GM23338 (cell line): ENCODE measurements around the gene ROBO1. TPM values are rescaled to one million over a fixed set of nuclear protein-coding genes. Genes with fewer than 3 reads are reported as not detected.
A peak's percentile ranks its signal among the peaks of the same experiment; 100 is the strongest.

Source experiments
- ATAC-seq: fragments of 200-7000 bp; cut with Tn5 transposase; 3 replicates; pipeline ENCODE4 v1.9.1; 2020
- DNase-seq: peaks from one replicate; pipeline ENCODE4 v3.0.0-alpha.2; 2015; ENCODE audit warnings: low spot score
- H2AFZ ChIP-seq: fragments of 200-600 bp; sonication (generic); 2 replicates; pipeline ENCODE4 v1.8.0; 2016; ENCODE audit warnings: antibody characterized with exemption, mild to moderate bottlenecking, moderate library complexity
- H3F3A ChIP-seq: fragments of 200-600 bp; sonication (generic); replicated peaks from 2 replicates; pipeline ENCODE4 v1.8.0; 2017; ENCODE audit warnings: antibody characterized with exemption, mixed run types, low read depth
- H3K27ac ChIP-seq: fragments of 200-600 bp; sonication (generic); 2 replicates; pipeline ENCODE4 v1.6.1; 2016; ENCODE audit warnings: low read depth
- H3K27me3 ChIP-seq: fragments of 200-600 bp; sonication (generic); 2 replicates; pipeline ENCODE4 v1.8.0; 2016; ENCODE audit warnings: mild to moderate bottlenecking, mixed run types, moderate library complexity; ENCODE audit not compliant: insufficient read depth
- H3K36me3 ChIP-seq: fragments of 200-600 bp; sonication (generic); 2 replicates; pipeline ENCODE4 v1.8.0; 2016; ENCODE audit warnings: mild to moderate bottlenecking; ENCODE audit not compliant: insufficient read depth
- H3K4me1 ChIP-seq: fragments of 200-600 bp; sonication (generic); 2 replicates; pipeline ENCODE4 v1.8.0; 2016; ENCODE audit warnings: mild to moderate bottlenecking, moderate library complexity; ENCODE audit not compliant: insufficient read depth
- H3K4me2 ChIP-seq: fragments of 200-600 bp; sonication (generic); 2 replicates; pipeline ENCODE4 v1.7.1; 2017; ENCODE audit warnings: mixed run types
- H3K4me3 ChIP-seq: fragments of 200-600 bp; sonication (generic); 2 replicates; pipeline ENCODE4 v1.6.1; 2016; ENCODE audit warnings: mixed run types
- H3K79me2 ChIP-seq: fragments of 200-600 bp; sonication (generic); replicated peaks from 2 replicates; pipeline ENCODE4 v1.8.0; 2017; ENCODE audit warnings: mild to moderate bottlenecking; ENCODE audit not compliant: insufficient read depth
- H3K9me2 ChIP-seq: fragments of 200-600 bp; sonication (generic); 2 replicates; pipeline ENCODE4 v1.8.0; 2017; ENCODE audit not compliant: insufficient read depth
- H4K20me1 ChIP-seq: fragments of 200-600 bp; sonication (generic); replicated peaks from 2 replicates; pipeline ENCODE4 v1.8.0; 2017; ENCODE audit warnings: mild to moderate bottlenecking; ENCODE audit not compliant: insufficient read depth
- H3K27ac Mint-ChIP-seq: 2 replicates; pipeline ENCODE4 v1.8.0; 2020; ENCODE audit warnings: inconsistent platforms, mild to moderate bottlenecking, moderate library complexity, mixed read lengths
- H3K27me3 Mint-ChIP-seq: 3 replicates; pipeline ENCODE4 v1.8.0; 2022; ENCODE audit warnings: low read depth, mild to moderate bottlenecking, moderate library complexity, mixed read lengths, inconsistent platforms; ENCODE audit not compliant: insufficient read depth, poor library complexity
- H3K36me3 Mint-ChIP-seq: 3 replicates; pipeline ENCODE4 v1.8.0; 2021; ENCODE audit warnings: low read depth, mild to moderate bottlenecking, inconsistent platforms, moderate library complexity, mixed read lengths
- H3K4me1 Mint-ChIP-seq: 3 replicates; pipeline ENCODE4 v1.8.0; 2020; ENCODE audit warnings: mild to moderate bottlenecking, inconsistent platforms, mixed read lengths
- H3K4me3 Mint-ChIP-seq: 3 replicates; pipeline ENCODE4 v1.8.0; 2021; ENCODE audit warnings: moderate library complexity, mild to moderate bottlenecking, inconsistent platforms, mixed read lengths
- H3K9me3 Mint-ChIP-seq: 3 replicates; pipeline ENCODE4 v1.8.0; 2020; ENCODE audit warnings: moderate library complexity, mild to moderate bottlenecking, inconsistent platforms, mixed read lengths
- CREB1 ChIP-seq: fragments of 250-450 bp; sonication (Bioruptor Pico); IDR thresholded peaks from 2 replicates; pipeline ENCODE4 v1.5.0; 2020; ENCODE audit warnings: low read depth, mild to moderate bottlenecking, moderate library complexity
- CTCF ChIP-seq, 2 experiments: fragments of 200-600 bp in 1 of 2; sonication (generic) in 1 of 2; conservative IDR thresholded peaks; 2 replicates each; pipeline versions ENCODE4 v1.5.1 to v1.6.1; 2016 to 2017; ENCODE audit warnings: antibody characterized with exemption in 2 of 2, low read depth in 2 of 2, mild to moderate bottlenecking in 2 of 2, moderate library complexity in 1 of 2
- ETS1 ChIP-seq: IDR thresholded peaks from 2 replicates; pipeline ENCODE4 v1.6.1; 2016; ENCODE audit warnings: antibody characterized with exemption
- EZH2 ChIP-seq: fragments of 200-600 bp; sonication (generic); IDR thresholded peaks from one replicate; pipeline ENCODE4 v1.8.0; 2017; ENCODE audit warnings: antibody characterized with exemption, mild to moderate bottlenecking, low read depth; ENCODE audit not compliant: unreplicated experiment
- EZH2phosphoT487 ChIP-seq: fragments of 200-600 bp; sonication (generic); IDR thresholded peaks from one replicate; pipeline ENCODE4 v1.8.1; 2018; ENCODE audit warnings: antibody characterized with exemption; ENCODE audit not compliant: unreplicated experiment
- JUNB ChIP-seq: IDR thresholded peaks from one replicate; pipeline ENCODE4 v1.6.1; 2016; ENCODE audit warnings: antibody characterized with exemption; ENCODE audit not compliant: unreplicated experiment
- NANOG ChIP-seq: IDR thresholded peaks from 2 replicates; pipeline ENCODE4 v1.6.1; 2016; ENCODE audit warnings: antibody characterized with exemption, borderline replicate concordance
- POLR2AphosphoS5 ChIP-seq: IDR thresholded peaks from 2 replicates; pipeline ENCODE4 v1.6.1; 2016; ENCODE audit warnings: antibody characterized with exemption, low read depth
- REST ChIP-seq: IDR thresholded peaks from one replicate; pipeline ENCODE4 v1.6.1; 2018; ENCODE audit warnings: antibody characterized with exemption; ENCODE audit not compliant: unreplicated experiment
- STAT1 ChIP-seq: IDR thresholded peaks from one replicate; pipeline ENCODE4 v1.6.1; 2016; ENCODE audit warnings: antibody characterized with exemption; ENCODE audit not compliant: unreplicated experiment
- ZNF114 ChIP-seq: fragments of 250-450 bp; sonication (Bioruptor Pico); IDR thresholded peaks from 2 replicates; pipeline ENCODE4 v1.5.0; 2020; ENCODE audit warnings: mild to moderate bottlenecking, moderate library complexity
- ZNF331 ChIP-seq: fragments of 250-450 bp; sonication (Bioruptor Pico); IDR thresholded peaks from 2 replicates; pipeline ENCODE4 v1.5.0; 2020; ENCODE audit warnings: low read depth, mild to moderate bottlenecking, moderate library complexity
- ZNF462 ChIP-seq: fragments of 250-450 bp; sonication (Bioruptor Pico); IDR thresholded peaks from 2 replicates; pipeline ENCODE4 v1.5.0; 2020; ENCODE audit warnings: mild to moderate bottlenecking, moderate library complexity
- polyA plus RNA-seq: library from polyadenylated mRNA; unstranded; fragments of >200 nt; fragmentation: Nextera tagmentation; extraction: Ambion mirVana; gene quantifications from 2 replicates; pipeline ENCODE4 v1.2.1, GENCODE V29; 2016
- total RNA-seq: library from RNA; depleted of rRNA; stranded (reverse); fragments of >200 nt; shearing (Covaris generic); gene quantifications from 2 replicates; pipeline ENCODE4 v1.2.3, GENCODE V29; 2014

Gene ROBO1
- total and polyA plus RNA-seq, 2 experiments from 2014 or later: 19.2 to 78.3 TPM

GRCh38 chr3:78906930-78907329 lies 860.9 kb downstream of the ROBO1 start:
- Mint-ChIP-seq H3K27me3 (peaks cover 3% of the 10 kb centered on the region), H3K4me1 (peaks cover 9% of the 10 kb centered on the region; the same call in 2 of the 3 replicates), H3K9me3 (no peaks in the 10 kb centered on the region), H3K27ac (peak overlapping the region; percentile 13), H3K4me3 (no peak overlapping the region), H3K36me3 (no peaks in the 10 kb centered on the region)
- ATAC-seq (no peak), DNase-seq (no peak)
- no peak for TF ChIP-seq CREB1
- TF ChIP-seq ZNF331: no peak
- TF ChIP-seq ZNF462 (CRISPR knock-in tag): no peak
- no peak for TF ChIP-seq EZH2phosphoT487
- TF ChIP-seq JUNB: no peak
- no peak for TF ChIP-seq CTCF (conservative IDR thresholded peaks at IDR 0.05; ENCODE audit: low read depth in 2 of 2)
- TF ChIP-seq REST: no peak
- TF ChIP-seq STAT1: no peak
- TF ChIP-seq EZH2: no peak
- TF ChIP-seq POLR2AphosphoS5: no peak
- no peak for TF ChIP-seq ZNF114 (CRISPR knock-in tag)
- TF ChIP-seq ETS1: no peak
- no peak for TF ChIP-seq NANOG
- Histone ChIP-seq H3K4me1 (no peaks in the 10 kb centered on the region), H3K9me2 (no peaks in the 10 kb centered on the region), H3K27me3 (no peaks in the 10 kb centered on the region), H3K4me2 (no peak overlapping the region), H3K27ac (no peak overlapping the region), H4K20me1 (peaks cover 5% of the 10 kb centered on the region; the same call in 1 of the 2 replicates), H3K79me2 (peaks cover 15% of the 10 kb centered on the region; the same call in 1 of the 2 replicates), H2AFZ (no peak overlapping the region), H3F3A (no peaks in the 10 kb centered on the region), H3K4me3 (no peak overlapping the region), H3K36me3 (no peaks in the 10 kb centered on the region)
